HCT116 (cell line): ENCODE results near the gene HOXC11. TPM values are rescaled to one million over a fixed set of nuclear protein-coding genes. Genes with fewer than 3 reads are reported as not detected.

ENCODE experiments used
- ATAC-seq: fragments of 200-7000 bp; cut with Tn5 transposase; 2 replicates; pipeline ENCODE4 v1.9.1; 2020; ENCODE audit warnings: mild to moderate bottlenecking, moderate library complexity
- BruUV-seq: library from RNA; stranded (reverse); fragments of 400-500 nt; replicated peaks from 2 replicates; lab custom pipeline; 2021; lab: Mats Ljungman, UMichigan
- CTCF ChIA-PET: fragments of 300-600 bp; sonication (Branson Sonifier 250); formaldehyde crosslinking; loops from one replicate; lab custom pipeline; 2021; ENCODE audit warnings: antibody characterized with exemption; lab: Charles Lee
- POLR2A ChIA-PET: fragments of 300-600, 350-600 bp; sonication (Branson Sonifier 250); formaldehyde crosslinking; loops from one replicate; lab custom pipeline; 2021; ENCODE audit warnings: antibody characterized with exemption; lab: Charles Lee
- RAD21 ChIA-PET, 2 experiments: fragments of 300-600 bp; sonication (Branson Sonifier 250); formaldehyde crosslinking; loops; one replicate each; lab custom pipeline; 2023; ENCODE audit warnings: low total read pairs in 2 of 2; ENCODE audit not compliant: uncharacterized antibody in 2 of 2, unreplicated experiment in 2 of 2, low non-redundant PET in 1 of 2; lab: Charles Lee
- DNase-seq: peaks from one replicate; pipeline ENCODE4 v3.0.0-alpha.2; 2010; ENCODE audit warnings: low read depth, low spot score
- H2AFZ ChIP-seq: fragments of 200-600 bp; shearing (Covaris generic), sonication (generic); 2 replicates; pipeline ENCODE4 v1.6.1; 2017; ENCODE audit warnings: low read depth, mixed run types, mixed read lengths, antibody characterized with exemption, low read length; ENCODE audit not compliant: poor library complexity, severe bottlenecking
- H3K27ac ChIP-seq: 2 replicates; pipeline ENCODE4 v1.5.1; 2012; ENCODE audit warnings: low read depth, low read length
- H3K27me3 ChIP-seq: fragments of 200-600 bp; sonication (generic); 2 replicates; pipeline ENCODE4 v1.6.1; 2016; ENCODE audit warnings: mixed run types, low read length, mixed read lengths; ENCODE audit not compliant: insufficient read depth
- H3K36me3 ChIP-seq, 2 experiments: fragments of 200-500 bp in 1 of 2; fragments of 200-600 bp in 1 of 2; sonication (Bioruptor generic) in 1 of 2; sonication (generic) in 1 of 2; 2 replicates each; pipeline versions ENCODE4 v1.5.1 to v1.6.1; 2014 to 2016; ENCODE audit warnings: low read length in 2 of 2, inconsistent platforms in 1 of 2, mixed read lengths in 1 of 2, mixed run types in 1 of 2; ENCODE audit not compliant: insufficient read depth in 2 of 2, control insufficient read depth in 1 of 2
- H3K4me1 ChIP-seq, 2 experiments: fragments of 200-600 bp in 1 of 2; sonication (generic) in 1 of 2; 2 replicates each; pipeline versions ENCODE4 v1.5.1 to v1.6.1; 2012 to 2017; ENCODE audit warnings: low read length in 2 of 2, inconsistent platforms in 1 of 2, mild to moderate bottlenecking in 1 of 2, mixed read lengths in 1 of 2, mixed run types in 1 of 2, moderate library complexity in 1 of 2; ENCODE audit not compliant: insufficient read depth in 2 of 2, control insufficient read depth in 1 of 2
- H3K4me2 ChIP-seq: fragments of 200-600 bp; sonication (generic); 2 replicates; pipeline ENCODE4 v1.6.1; 2017; ENCODE audit warnings: mixed run types, low read length, mixed read lengths
- H3K4me3 ChIP-seq, 2 experiments: fragments of 200-600 bp in 1 of 2; sonication (generic) in 1 of 2; replicated peaks in 1 of 2; 2 replicates each; pipeline ENCODE4 v1.5.1; 2011 to 2016; ENCODE audit warnings: low read length in 2 of 2, control low read depth in 1 of 2, low read depth in 1 of 2, mild to moderate bottlenecking in 1 of 2, mixed read lengths in 1 of 2, mixed run types in 1 of 2
- H3K79me2 ChIP-seq: fragments of 200-600 bp; sonication (generic); 2 replicates; pipeline ENCODE4 v1.6.1; 2017; ENCODE audit warnings: mild to moderate bottlenecking, mixed run types, low read length, moderate library complexity, mixed read lengths; ENCODE audit not compliant: insufficient read depth
- H3K9ac ChIP-seq: fragments of 200-600 bp; sonication (generic); 2 replicates; pipeline ENCODE4 v1.6.1; 2016; ENCODE audit warnings: low read length, mixed read lengths
- H3K9me2 ChIP-seq: fragments of 200-600 bp; sonication (generic), shearing (Covaris generic); 2 replicates; pipeline ENCODE4 v1.6.1; 2017; ENCODE audit warnings: mixed run types, mild to moderate bottlenecking, moderate library complexity; ENCODE audit not compliant: insufficient read depth
- H3K9me3 ChIP-seq, 2 experiments: fragments of 200-500 bp in 1 of 2; fragments of 200-600 bp in 1 of 2; sonication (Bioruptor generic) in 1 of 2; sonication (generic) in 1 of 2; 2 replicates each; pipeline ENCODE4 v1.6.1; 2014 to 2017; ENCODE audit warnings: low read length in 2 of 2, mixed read lengths in 2 of 2, inconsistent platforms in 1 of 2, low read depth in 1 of 2, mild to moderate bottlenecking in 1 of 2, mixed run types in 1 of 2, moderate library complexity in 1 of 2; ENCODE audit not compliant: control insufficient read depth in 1 of 2, insufficient read depth in 1 of 2
- H4K20me1 ChIP-seq: fragments of 200-600 bp; sonication (generic), shearing (Covaris generic); 2 replicates; pipeline ENCODE4 v1.6.1; 2017; ENCODE audit warnings: mixed run types, mild to moderate bottlenecking, moderate library complexity; ENCODE audit not compliant: insufficient read depth
- EGR1 ChIP-seq: IDR thresholded peaks from 2 replicates; pipeline ENCODE4 v1.6.1; 2012; ENCODE audit warnings: low read depth
- EZH2 ChIP-seq: fragments of 200-600 bp; sonication (generic); IDR thresholded peaks from 2 replicates; pipeline ENCODE4 v1.6.1; 2017; ENCODE audit warnings: antibody characterized with exemption, mixed run types
- EZH2phosphoT487 ChIP-seq: fragments of 200-600 bp; IDR thresholded peaks from 2 replicates; pipeline ENCODE4 v1.6.1; 2018; ENCODE audit warnings: antibody characterized with exemption, borderline replicate concordance
- FOSL1 ChIP-seq: IDR thresholded peaks from 2 replicates; pipeline ENCODE4 v1.6.1; 2012; ENCODE audit warnings: low read depth
- JUND ChIP-seq: IDR thresholded peaks from 2 replicates; pipeline ENCODE4 v1.6.1; 2012
- POLR2A ChIP-seq: IDR thresholded peaks from 2 replicates; pipeline ENCODE4 v1.7.0; 2011; ENCODE audit warnings: borderline replicate concordance; ENCODE audit not compliant: insufficient read depth, insufficient read length; ENCODE audit errors: extremely low read depth
- POLR2AphosphoS5 ChIP-seq: IDR thresholded peaks from 2 replicates; pipeline ENCODE4 v1.6.1; 2011; ENCODE audit warnings: mild to moderate bottlenecking, low read depth, low read length, moderate library complexity
- RAD21 ChIP-seq: IDR thresholded peaks from 2 replicates; pipeline ENCODE4 v1.6.1; 2012; ENCODE audit warnings: low read depth, mild to moderate bottlenecking
- SIN3A ChIP-seq: IDR thresholded peaks from 2 replicates; pipeline ENCODE4 v1.6.1; 2012; ENCODE audit warnings: low read depth
- SP1 ChIP-seq: IDR thresholded peaks from 2 replicates; pipeline ENCODE4 v1.6.1; 2012; ENCODE audit warnings: low read depth
- SRF ChIP-seq: IDR thresholded peaks from 2 replicates; pipeline ENCODE4 v1.6.1; 2012; ENCODE audit warnings: low read depth
- TCF7L2 ChIP-seq: IDR thresholded peaks from 2 replicates; pipeline ENCODE4 v1.7.0; 2011; ENCODE audit warnings: borderline replicate concordance, inconsistent platforms; ENCODE audit not compliant: insufficient read depth, insufficient read length; ENCODE audit errors: extremely low read depth
- ZFX ChIP-seq: fragments of 450-650 bp; IDR thresholded peaks from 2 replicates; pipeline ENCODE4 v1.6.1; 2017
- ZNF274 ChIP-seq: fragments of 200-500 bp; sonication (Bioruptor generic); IDR thresholded peaks from 2 replicates; pipeline ENCODE4 v1.6.1; 2014; ENCODE audit warnings: mild to moderate bottlenecking, low read depth, low read length, inconsistent platforms
- intact Hi-C: fragments of 100-400 bp; cut with micrococcal nuclease; formaldehyde crosslinking; loops from 2 replicates; pipeline ENCODE4 v1.10.0; 2022
- total RNA-seq: library from RNA; stranded (reverse); gene quantifications from one replicate; pipeline ENCODE4 v1.2.1, GENCODE V29; 2021; ENCODE audit not compliant: unreplicated experiment
- TF ChIP-seq, protein P1 (sequence below): IDR thresholded peaks from 2 replicates; pipeline ENCODE4 v1.6.1; 2011; ENCODE audit warnings: mild to moderate bottlenecking, low read length, moderate library complexity; ENCODE audit not compliant: insufficient replicate concordance; ENCODE audit errors: extremely low read depth
- TF ChIP-seq, protein P2 (sequence below): IDR thresholded peaks from 2 replicates; pipeline ENCODE4 v1.6.1; 2012
- TF ChIP-seq, protein P3 (sequence below): IDR thresholded peaks from 2 replicates; pipeline ENCODE4 v1.6.1; 2012
- TF ChIP-seq, protein P4 (sequence below): IDR thresholded peaks from 2 replicates; pipeline ENCODE4 v1.6.1; 2012; ENCODE audit warnings: low read depth
- TF ChIP-seq, protein P5 (sequence below), 3 experiments: fragments of 200-600 bp in 1 of 3; sonication (generic) in 1 of 3; IDR thresholded peaks in 2 of 3; conservative IDR thresholded peaks in 1 of 3; 2 replicates each; pipeline ENCODE4 v1.5.1; 2012 to 2017; ENCODE audit warnings: low read depth in 2 of 3, low read length in 2 of 3, antibody characterized with exemption in 1 of 3, borderline replicate concordance in 1 of 3, control low read depth in 1 of 3, mild to moderate bottlenecking in 1 of 3, mixed read lengths in 1 of 3, mixed run types in 1 of 3, moderate library complexity in 1 of 3; ENCODE audit not compliant: insufficient read depth in 1 of 3

The HOXC11 gene
- total RNA-seq, 1 experiment from 2014 or later: 0.22 TPM

DNA sequence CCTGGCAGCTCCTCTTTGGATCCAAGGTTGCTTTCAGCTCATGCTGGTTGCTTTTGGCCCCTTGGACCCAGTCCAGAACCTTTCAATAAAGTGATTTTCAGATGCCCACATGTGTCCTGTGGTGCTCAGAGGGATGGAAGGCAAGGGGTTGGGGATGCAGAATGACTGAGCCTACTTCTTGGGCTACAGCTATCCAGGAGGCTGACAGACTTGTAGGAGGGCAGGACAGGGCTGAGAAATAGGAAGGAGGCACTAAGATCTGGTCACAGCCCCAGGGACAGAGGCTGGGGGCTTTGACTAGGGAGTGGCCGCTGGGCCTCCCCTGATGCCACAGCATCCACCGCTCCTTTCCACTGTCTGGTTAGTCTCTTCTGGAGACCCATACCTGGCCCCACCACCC lies 1.2 kb upstream of the HOXC11 start:
- Histone ChIP-seq H3K79me2 (no peaks in the 10 kb centered on the region), H3K4me3 (no peak overlapping the region)
- RAD21 ChIA-PET: no interaction called here

More for the DNA sequence above, 1.2 kb upstream of the HOXC11 start:
- no peak overlapping the region for H2AFZ ChIP-seq
- intact Hi-C loops: no loop called here
- ChIA-PET CTCF (no interaction called here), POLR2A (no interaction called here)
- DNase-seq: no peak
- H3K4me1 ChIP-seq: peaks cover 0 to 14% of the 10 kb centered on the region in 2 experiments; a peak in 2 of 4 replicates
- no peak for TF ChIP-seq SRF
- TF ChIP-seq ZFX: no peak
- TF ChIP-seq, protein P1, sequence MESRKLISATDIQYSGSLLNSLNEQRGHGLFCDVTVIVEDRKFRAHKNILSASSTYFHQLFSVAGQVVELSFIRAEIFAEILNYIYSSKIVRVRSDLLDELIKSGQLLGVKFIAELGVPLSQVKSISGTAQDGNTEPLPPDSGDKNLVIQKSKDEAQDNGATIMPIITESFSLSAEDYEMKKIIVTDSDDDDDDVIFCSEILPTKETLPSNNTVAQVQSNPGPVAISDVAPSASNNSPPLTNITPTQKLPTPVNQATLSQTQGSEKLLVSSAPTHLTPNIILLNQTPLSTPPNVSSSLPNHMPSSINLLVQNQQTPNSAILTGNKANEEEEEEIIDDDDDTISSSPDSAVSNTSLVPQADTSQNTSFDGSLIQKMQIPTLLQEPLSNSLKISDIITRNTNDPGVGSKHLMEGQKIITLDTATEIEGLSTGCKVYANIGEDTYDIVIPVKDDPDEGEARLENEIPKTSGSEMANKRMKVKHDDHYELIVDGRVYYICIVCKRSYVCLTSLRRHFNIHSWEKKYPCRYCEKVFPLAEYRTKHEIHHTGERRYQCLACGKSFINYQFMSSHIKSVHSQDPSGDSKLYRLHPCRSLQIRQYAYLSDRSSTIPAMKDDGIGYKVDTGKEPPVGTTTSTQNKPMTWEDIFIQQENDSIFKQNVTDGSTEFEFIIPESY: no peak
- TF ChIP-seq SP1: no peak
- no peak for TF ChIP-seq POLR2AphosphoS5
- TF ChIP-seq EZH2: no peak
- TF ChIP-seq FOSL1: no peak
- no peak for TF ChIP-seq RAD21
- TF ChIP-seq, protein P2, sequence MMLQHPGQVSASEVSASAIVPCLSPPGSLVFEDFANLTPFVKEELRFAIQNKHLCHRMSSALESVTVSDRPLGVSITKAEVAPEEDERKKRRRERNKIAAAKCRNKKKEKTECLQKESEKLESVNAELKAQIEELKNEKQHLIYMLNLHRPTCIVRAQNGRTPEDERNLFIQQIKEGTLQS: no peak
- TF ChIP-seq TCF7L2: no peak
- TF ChIP-seq, protein P3, sequence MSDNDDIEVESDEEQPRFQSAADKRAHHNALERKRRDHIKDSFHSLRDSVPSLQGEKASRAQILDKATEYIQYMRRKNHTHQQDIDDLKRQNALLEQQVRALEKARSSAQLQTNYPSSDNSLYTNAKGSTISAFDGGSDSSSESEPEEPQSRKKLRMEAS: no peak
- TF ChIP-seq, protein P4, sequence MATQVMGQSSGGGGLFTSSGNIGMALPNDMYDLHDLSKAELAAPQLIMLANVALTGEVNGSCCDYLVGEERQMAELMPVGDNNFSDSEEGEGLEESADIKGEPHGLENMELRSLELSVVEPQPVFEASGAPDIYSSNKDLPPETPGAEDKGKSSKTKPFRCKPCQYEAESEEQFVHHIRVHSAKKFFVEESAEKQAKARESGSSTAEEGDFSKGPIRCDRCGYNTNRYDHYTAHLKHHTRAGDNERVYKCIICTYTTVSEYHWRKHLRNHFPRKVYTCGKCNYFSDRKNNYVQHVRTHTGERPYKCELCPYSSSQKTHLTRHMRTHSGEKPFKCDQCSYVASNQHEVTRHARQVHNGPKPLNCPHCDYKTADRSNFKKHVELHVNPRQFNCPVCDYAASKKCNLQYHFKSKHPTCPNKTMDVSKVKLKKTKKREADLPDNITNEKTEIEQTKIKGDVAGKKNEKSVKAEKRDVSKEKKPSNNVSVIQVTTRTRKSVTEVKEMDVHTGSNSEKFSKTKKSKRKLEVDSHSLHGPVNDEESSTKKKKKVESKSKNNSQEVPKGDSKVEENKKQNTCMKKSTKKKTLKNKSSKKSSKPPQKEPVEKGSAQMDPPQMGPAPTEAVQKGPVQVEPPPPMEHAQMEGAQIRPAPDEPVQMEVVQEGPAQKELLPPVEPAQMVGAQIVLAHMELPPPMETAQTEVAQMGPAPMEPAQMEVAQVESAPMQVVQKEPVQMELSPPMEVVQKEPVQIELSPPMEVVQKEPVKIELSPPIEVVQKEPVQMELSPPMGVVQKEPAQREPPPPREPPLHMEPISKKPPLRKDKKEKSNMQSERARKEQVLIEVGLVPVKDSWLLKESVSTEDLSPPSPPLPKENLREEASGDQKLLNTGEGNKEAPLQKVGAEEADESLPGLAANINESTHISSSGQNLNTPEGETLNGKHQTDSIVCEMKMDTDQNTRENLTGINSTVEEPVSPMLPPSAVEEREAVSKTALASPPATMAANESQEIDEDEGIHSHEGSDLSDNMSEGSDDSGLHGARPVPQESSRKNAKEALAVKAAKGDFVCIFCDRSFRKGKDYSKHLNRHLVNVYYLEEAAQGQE: no peak
- no peak for TF ChIP-seq SIN3A
- TF ChIP-seq, protein P5, sequence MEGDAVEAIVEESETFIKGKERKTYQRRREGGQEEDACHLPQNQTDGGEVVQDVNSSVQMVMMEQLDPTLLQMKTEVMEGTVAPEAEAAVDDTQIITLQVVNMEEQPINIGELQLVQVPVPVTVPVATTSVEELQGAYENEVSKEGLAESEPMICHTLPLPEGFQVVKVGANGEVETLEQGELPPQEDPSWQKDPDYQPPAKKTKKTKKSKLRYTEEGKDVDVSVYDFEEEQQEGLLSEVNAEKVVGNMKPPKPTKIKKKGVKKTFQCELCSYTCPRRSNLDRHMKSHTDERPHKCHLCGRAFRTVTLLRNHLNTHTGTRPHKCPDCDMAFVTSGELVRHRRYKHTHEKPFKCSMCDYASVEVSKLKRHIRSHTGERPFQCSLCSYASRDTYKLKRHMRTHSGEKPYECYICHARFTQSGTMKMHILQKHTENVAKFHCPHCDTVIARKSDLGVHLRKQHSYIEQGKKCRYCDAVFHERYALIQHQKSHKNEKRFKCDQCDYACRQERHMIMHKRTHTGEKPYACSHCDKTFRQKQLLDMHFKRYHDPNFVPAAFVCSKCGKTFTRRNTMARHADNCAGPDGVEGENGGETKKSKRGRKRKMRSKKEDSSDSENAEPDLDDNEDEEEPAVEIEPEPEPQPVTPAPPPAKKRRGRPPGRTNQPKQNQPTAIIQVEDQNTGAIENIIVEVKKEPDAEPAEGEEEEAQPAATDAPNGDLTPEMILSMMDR (IDR thresholded peaks at IDR 0.05 in 2 of 3, conservative IDR thresholded peaks at IDR 0.05 in 1 of 3; ENCODE audit: borderline replicate concordance in 1 of 3, insufficient read depth in 1 of 3, low read depth in 2 of 3, low read length in 2 of 3): no peak
- TF ChIP-seq EGR1: no peak
- no peak for TF ChIP-seq JUND
- TF ChIP-seq POLR2A: no peak
- TF ChIP-seq ZNF274: no peak
- no peak for TF ChIP-seq EZH2phosphoT487
- TF ChIP-seq, all 23 proteins: peak for 0
- Histone ChIP-seq H3K27me3 (peaks cover 4% of the 10 kb centered on the region; the same call in 1 of the 2 replicates), H3K9me2 (no peaks in the 10 kb centered on the region), H3K27ac (no peak overlapping the region), H4K20me1 (no peaks in the 10 kb centered on the region), H3K4me2 (no peak overlapping the region), H3K9me3 (no peaks in the 10 kb centered on the region), H3K36me3 (no peaks in the 10 kb centered on the region), H3K9ac (no peak overlapping the region)
- no TSS peak for BruUV-seq
- ATAC-seq: no peak
